Cardiac fibroblast (primary cell): ENCODE data around the gene RPS29.
"Not testable (repeated sequence)": the region's sequence is repeated elsewhere in the genome, so short reads cannot be mapped to it uniquely, and the experiment has no call there.

Experiments used
- DNase-seq, 2 donors: peaks; one replicate each; pipeline versions ENCODE4 v3.0.0 to v3.0.0-alpha.2; 2010; ENCODE audit warnings: low read depth in 2 of 2
- H3K4me3 ChIP-seq, 2 donors: replicated peaks in 1 of 2; 1 replicate in 1 of 2; 2 replicates in 1 of 2; pipeline ENCODE4 v1.5.1; 2011; ENCODE audit warnings: low read depth in 2 of 2, low read length in 2 of 2, mild to moderate bottlenecking in 2 of 2, moderate library complexity in 1 of 2
- CTCF ChIP-seq: IDR thresholded peaks from one replicate; pipeline ENCODE4 v1.5.1; 2011; ENCODE audit warnings: low read depth, mild to moderate bottlenecking, low read length, inconsistent platforms

Gene RPS29

GRCh38 chr14:49622022-49622607 lies 35.9 kb upstream of the RPS29 start:
- DNase-seq: no peak
- TF ChIP-seq CTCF: no peak
- H3K4me3 ChIP-seq: peak overlapping the region; percentile 92 to 93

- peak overlapping the region; percentile 92 to 93 for H3K4me3 ChIP-seq
- DNase-seq: peak; percentile 65 to 73
- no peak for TF ChIP-seq CTCF
Measured at GRCh38 chr14:49621114-49621881, 35.1 kb upstream of the RPS29 start.

- peak; percentile 99 for DNase-seq
- TF ChIP-seq CTCF: peak; percentile 41
Measured at GRCh38 chr14:49620182-49621113, 34.3 kb upstream of the RPS29 start, which contains the start of the genes MGAT2 and RPL36AL. Gene MGAT2 (plus strand): TSS chr14:49620799. CDS start chr14:49621269, 470 bp downstream. Gene RPL36AL (minus strand): TSS chr14:49620626. CDS start chr14:49619104, 1,522 bp downstream.

GRCh38 chr14:49619730-49620129 lies 33.5 kb upstream of the RPS29 start:
- DNase-seq: no peak
- H3K4me3 ChIP-seq: peak overlapping the region; percentile 92 to 93
- no peak for TF ChIP-seq CTCF

More at GRCh38 chr14:49620182-49621113, 34.3 kb upstream of the RPS29 start, which contains the start of the genes MGAT2 and RPL36AL:
- peak within 1 kb of the TSS; percentile 92 to 93 for H3K4me3 ChIP-seq

- not testable (repeated sequence) for DNase-seq
- peak overlapping the region; percentile 92 to 93 for H3K4me3 ChIP-seq
Measured at GRCh38 chr14:49619273-49619672, 33.1 kb upstream of the RPS29 start.

GRCh38 chr14:49617852-49618519 lies 31.8 kb upstream of the RPS29 start:
- TF ChIP-seq CTCF: no peak
- DNase-seq: no peak
- no peak overlapping the region for H3K4me3 ChIP-seq
